Measurements from ENCODE around the gene PTGR2. TPM values are rescaled to one million over a fixed set of nuclear protein-coding genes. Genes with fewer than 3 reads are reported as not detected.

Gene PTGR2
- total RNA-seq: 1.1 and 3.5 TPM in 2 replicates

DNA sequence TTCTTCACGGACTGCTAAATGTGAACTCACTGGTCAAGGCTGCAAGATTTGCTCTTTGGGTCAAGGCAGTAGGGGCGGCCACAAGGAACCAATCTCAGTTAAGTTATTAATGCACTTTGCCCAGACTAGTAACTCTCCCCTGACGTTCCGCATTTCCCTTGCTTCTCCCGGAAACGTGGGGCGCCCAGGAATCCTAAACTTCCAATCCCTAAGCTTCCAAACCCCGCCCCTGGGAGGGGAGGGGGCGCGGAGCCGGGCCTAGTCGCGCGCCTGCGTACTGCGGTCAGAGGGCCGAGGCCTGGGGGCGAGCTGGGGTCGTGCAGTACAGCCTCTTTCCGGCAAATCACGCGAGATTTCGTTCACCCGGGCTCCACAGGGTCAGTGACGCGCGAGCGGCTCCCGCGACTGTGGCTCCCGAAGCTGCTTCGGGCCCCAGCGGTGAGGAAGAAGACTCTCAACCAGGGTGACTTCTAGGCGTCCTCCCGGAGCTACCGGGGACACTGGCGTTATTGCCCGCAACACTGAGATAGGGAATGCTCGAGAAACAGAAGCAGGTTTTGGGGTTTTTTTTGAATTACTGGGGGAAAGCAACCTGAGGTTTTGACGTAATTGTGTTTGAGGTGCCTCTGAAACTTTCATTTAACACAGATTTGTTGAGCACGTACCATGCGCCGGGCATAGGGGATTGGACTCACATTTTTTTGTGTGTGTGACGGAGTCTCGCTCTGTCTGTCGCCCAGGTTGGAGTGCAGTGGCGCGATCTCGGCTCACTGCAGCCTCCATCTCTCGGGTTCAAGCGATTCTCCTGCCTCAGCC is at the start of gene PTGR2:
Gene PTGR2, plus strand, starts transcription at position 265 of the 816 bp plus-strand sequence. CDS start 7,032 bp downstream, outside the sequence.

DNA sequence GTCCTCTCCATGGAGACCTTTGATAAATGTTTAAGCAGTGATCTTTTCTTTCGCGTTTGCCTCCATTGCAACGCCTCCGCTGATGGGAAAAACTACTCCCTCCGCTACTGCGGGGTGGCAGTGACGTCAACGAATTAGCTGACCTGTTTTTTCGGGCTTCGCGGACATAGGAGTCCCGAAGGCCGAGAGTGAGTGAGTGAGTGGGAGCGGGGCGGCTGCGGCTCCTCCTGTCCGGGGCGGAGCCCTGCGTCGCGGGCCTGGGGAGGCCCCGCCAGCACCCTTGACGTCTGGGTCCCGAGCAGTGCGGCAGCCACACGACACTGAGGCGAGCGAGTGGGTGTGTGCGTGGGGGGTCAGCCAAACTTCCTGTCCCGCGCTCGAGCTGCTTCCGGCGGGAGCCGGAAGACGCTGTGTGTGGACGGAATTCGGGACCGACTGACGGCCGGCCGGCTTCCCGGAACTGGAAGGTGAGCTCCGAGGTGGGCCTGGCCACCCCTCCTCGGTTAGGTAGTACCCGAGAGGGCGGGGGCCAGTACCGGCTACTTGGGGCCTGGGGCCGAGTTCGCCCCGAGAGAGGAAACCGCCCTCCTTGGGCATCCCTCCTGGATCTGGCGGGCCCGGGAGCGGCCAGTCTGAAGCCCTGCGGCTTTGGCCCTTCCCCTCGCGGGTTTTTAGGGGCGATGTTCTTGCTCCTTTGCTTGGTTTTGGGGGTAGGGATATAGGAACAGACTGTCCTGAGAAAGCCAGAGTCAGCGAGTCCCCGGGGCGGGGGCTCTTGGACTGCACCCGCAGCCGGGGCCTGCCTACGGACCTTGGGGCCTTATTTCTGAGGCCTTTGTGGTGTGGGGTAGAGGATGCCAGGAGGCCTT is 35.1 kb downstream of the PTGR2 start, which contains the start of gene ZNF410:
Gene ZNF410, plus strand, starts transcription at position 411 of the 869 bp plus-strand sequence. CDS start 5,317 bp downstream, outside the sequence.

Other genes starting within 250 kb of the PTGR2 start
- gene ACOT6, start 239.3 kb upstream of the PTGR2 start, total RNA-seq: not detected in 2 replicates
- 3.4 and 5.6 TPM in 2 replicates for gene DNAL1, start 206.8 kb upstream of the PTGR2 start, total RNA-seq
- gene PNMA1, start 137.4 kb upstream of the PTGR2 start, total RNA-seq: 16.2 and 30.5 TPM in 2 replicates
- gene ZNF410, start 35.0 kb downstream of the PTGR2 start, total RNA-seq: 49.2 and 55.9 TPM in 2 replicates
- 1.8 and 3.3 TPM in 2 replicates for gene FAM161B, start 98.3 kb downstream of the PTGR2 start, total RNA-seq
- 11.8 and 21.6 TPM in 2 replicates for gene COQ6, start 98.5 kb downstream of the PTGR2 start, total RNA-seq
- 5.8 and 10.3 TPM in 2 replicates for gene ENTPD5, start 167.5 kb downstream of the PTGR2 start, total RNA-seq
- 0.97 and 2.4 TPM in 2 replicates for gene BBOF1, start 167.5 kb downstream of the PTGR2 start, total RNA-seq
- gene ALDH6A1, start 232.6 kb downstream of the PTGR2 start, total RNA-seq: 8.6 and 23.3 TPM in 2 replicates
- gene LIN52, start 233.1 kb downstream of the PTGR2 start, total RNA-seq: 7.8 and 10.2 TPM in 2 replicates

All from bladder microvascular endothelial cell (primary cell).